ENCODE measurements around the gene ZNF25.

- no peak for TF ChIP-seq CTCF (IDR thresholded peaks at IDR 0.05)
- TF ChIP-seq EP300 (IDR thresholded peaks at IDR 0.05) = no peak
- no peak for TF ChIP-seq POLR2A (IDR thresholded peaks at IDR 0.05)
Measured at GRCh38 chr10:37952043-37952755, 24.2 kb downstream of the ZNF25 start.
